Activated T-cell treated with anti-CD3 and anti-CD28 coated beads, Interleukin-2, amount 50 U/mL, for 72 hours (primary cell): Measurements from ENCODE around the gene SPAG9. TPM values are rescaled to one million over a fixed set of nuclear protein-coding genes. Genes with fewer than 3 reads are reported as not detected.

ENCODE experiments used
- ATAC-seq, 2 donors: fragments of 150-1000 bp; cut with Tn5 transposase; replicated peaks in 1 of 2; 2 replicates each; pipeline ENCODE4 v1.10.0; 2021; ENCODE audit warnings: moderate library complexity in 2 of 2, mild to moderate bottlenecking in 1 of 2
- DNase-seq, 2 donors: peaks; one replicate each; pipeline ENCODE4 v3.0.0; 2021 to 2022; ENCODE audit warnings: mixed read lengths in 1 of 2
- H3K27ac Mint-ChIP-seq: one replicate; pipeline ENCODE4 v1.8.0; 2022; ENCODE audit warnings: mild to moderate bottlenecking, moderate library complexity, mixed read lengths
- H3K27me3 Mint-ChIP-seq: one replicate; pipeline ENCODE4 v1.8.0; 2022; ENCODE audit warnings: low read depth, mixed read lengths
- H3K36me3 Mint-ChIP-seq, 2 donors: one replicate each; pipeline ENCODE4 v1.8.0; 2022; ENCODE audit warnings: mixed read lengths in 2 of 2, mild to moderate bottlenecking in 1 of 2; ENCODE audit not compliant: insufficient read depth in 2 of 2
- H3K4me1 Mint-ChIP-seq: one replicate; pipeline ENCODE4 v1.8.0; 2022; ENCODE audit warnings: low read depth, mixed read lengths
- H3K4me3 Mint-ChIP-seq, 2 donors: one replicate each; pipeline ENCODE4 v1.8.0; 2022; ENCODE audit warnings: mild to moderate bottlenecking in 2 of 2, mixed read lengths in 2 of 2, moderate library complexity in 2 of 2
- H3K9me3 Mint-ChIP-seq, 2 donors: one replicate each; pipeline ENCODE4 v1.8.0; 2022; ENCODE audit warnings: mixed read lengths in 2 of 2
- total RNA-seq, 2 donors: library from RNA; stranded (reverse); gene quantifications; one replicate each; pipeline ENCODE4 v1.2.3, GENCODE V29; 2022

The SPAG9 gene
- total RNA-seq, 2 donors from 2014 or later = 55.0 to 69.8 TPM

DNA sequence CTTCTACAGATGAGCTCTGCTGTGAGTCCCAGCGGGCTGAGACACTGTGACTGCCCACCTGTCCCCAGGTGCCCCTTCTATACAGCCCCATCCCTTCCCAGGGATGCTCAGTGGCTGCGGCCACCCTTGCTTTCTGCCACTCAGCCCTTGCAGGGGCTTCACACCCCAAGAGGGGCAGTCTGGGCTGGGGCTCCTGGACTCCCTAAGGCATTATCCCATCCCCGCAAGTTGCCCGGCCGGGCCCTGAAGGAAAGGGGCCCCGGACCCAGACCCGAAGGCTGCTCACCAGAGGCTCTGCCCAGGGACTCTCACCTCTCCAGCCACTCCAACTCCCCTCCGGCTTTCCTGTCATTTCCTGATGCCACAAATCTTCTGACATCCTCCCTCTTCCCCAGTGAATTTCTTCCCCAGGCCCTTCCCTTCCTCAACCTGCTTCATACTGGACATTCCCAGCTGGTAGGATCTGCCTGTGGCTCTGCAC is 166.0 kb downstream of the SPAG9 start:
- Mint-ChIP-seq H3K9me3 (no peaks in the 10 kb centered on the region), H3K4me3 (no peak overlapping the region), H3K4me1 (peaks cover 12% of the 10 kb centered on the region), H3K36me3 (no peaks in the 10 kb centered on the region), H3K27me3 (no peaks in the 10 kb centered on the region), H3K27ac (no peak overlapping the region)
- DNase-seq (no peak), ATAC-seq (no peak)

DNA sequence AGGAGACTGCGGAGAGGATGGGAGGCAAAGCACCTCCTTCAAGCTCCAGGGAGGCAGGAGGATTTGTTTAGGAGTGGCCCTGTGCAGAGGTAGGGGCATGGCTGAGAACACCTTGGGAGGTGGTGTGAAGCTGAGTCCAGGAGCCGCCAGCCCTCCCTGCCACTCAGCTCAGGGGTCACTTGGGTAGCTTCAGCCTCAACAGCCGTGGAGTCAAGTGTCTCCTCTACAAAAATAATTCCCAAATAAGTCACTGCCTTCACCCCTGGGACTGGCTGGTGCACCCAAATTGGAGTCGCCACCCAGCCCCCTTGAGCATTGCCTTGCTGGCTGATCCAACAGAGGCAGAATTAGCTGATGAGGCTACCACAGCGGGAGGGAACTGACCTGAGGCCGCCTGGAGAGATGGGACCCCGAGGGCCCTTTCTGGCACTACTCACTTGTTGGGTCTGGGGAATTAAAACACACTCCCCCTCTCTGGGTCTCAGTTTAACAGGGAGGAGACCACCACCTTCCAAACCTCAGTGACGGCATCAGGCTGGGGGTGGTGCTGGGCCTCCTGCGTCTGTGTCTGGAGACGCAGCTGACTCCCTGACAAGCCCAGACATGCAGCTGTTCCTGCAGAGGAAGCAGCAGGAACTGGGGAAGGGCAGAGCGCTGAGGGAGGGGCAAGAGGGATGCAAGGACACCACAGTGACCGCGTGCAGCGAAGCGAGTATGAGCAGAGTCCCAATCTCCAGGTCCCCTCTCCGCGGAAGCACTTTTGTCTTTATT is 166.7 kb downstream of the SPAG9 start:
- Mint-ChIP-seq H3K27me3 (no peaks in the 10 kb centered on the region), H3K27ac (no peak overlapping the region), H3K36me3 (no peaks in the 10 kb centered on the region), H3K4me3 (no peak overlapping the region), H3K4me1 (peaks cover 12% of the 10 kb centered on the region), H3K9me3 (no peaks in the 10 kb centered on the region)
- DNase-seq (no peak), ATAC-seq (no peak)

DNA sequence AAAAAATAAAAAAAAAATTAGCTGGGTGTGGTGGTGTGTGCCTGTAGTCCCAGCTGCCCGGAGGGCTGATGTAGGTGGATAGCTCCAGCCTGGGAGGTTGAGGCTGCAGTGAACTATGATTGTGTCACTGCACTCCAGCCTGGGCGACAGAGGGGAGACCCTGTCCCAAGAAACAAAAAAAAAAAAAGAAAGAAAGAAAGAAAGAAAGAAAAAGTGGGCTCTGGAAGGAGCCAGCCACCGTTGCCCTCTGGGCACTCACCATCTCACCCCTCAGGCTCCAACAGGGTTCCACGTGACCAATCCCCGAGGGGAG is 167.2 kb downstream of the SPAG9 start:
- H3K36me3 Mint-ChIP-seq = no peaks in the 10 kb centered on the region
- no peaks in the 10 kb centered on the region for H3K27me3 Mint-ChIP-seq
- DNase-seq = no peak
- H3K4me1 Mint-ChIP-seq = peaks cover 12% of the 10 kb centered on the region
- no peaks in the 10 kb centered on the region for H3K9me3 Mint-ChIP-seq
- ATAC-seq = no peak
- peak overlapping the region; percentile 65 for H3K27ac Mint-ChIP-seq
- no peak overlapping the region for H3K4me3 Mint-ChIP-seq

DNA sequence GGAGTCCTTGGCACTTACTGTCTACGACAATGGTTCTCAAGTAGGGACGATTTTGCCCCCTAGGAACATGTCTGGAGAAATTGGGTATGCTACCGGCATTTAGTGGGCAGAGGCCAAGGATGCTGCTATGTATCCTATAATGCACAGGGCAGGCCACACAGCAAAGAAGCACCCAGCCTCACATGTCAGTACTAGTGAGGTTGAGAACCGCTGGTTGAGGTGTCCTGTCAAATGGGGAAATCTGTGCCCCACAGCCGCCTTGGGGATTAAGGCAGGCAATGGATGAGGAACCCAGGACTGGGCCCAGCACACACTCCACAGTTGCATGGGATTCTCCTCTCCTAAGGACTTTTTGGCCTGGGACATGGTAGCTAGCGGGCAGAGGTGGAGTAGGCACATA is 167.8 kb downstream of the SPAG9 start:
- Mint-ChIP-seq H3K4me1 (peaks cover 12% of the 10 kb centered on the region), H3K9me3 (no peaks in the 10 kb centered on the region), H3K27me3 (no peaks in the 10 kb centered on the region), H3K36me3 (no peaks in the 10 kb centered on the region), H3K27ac (no peak overlapping the region), H3K4me3 (no peak overlapping the region)
- DNase-seq (no peak), ATAC-seq (no peak)

DNA sequence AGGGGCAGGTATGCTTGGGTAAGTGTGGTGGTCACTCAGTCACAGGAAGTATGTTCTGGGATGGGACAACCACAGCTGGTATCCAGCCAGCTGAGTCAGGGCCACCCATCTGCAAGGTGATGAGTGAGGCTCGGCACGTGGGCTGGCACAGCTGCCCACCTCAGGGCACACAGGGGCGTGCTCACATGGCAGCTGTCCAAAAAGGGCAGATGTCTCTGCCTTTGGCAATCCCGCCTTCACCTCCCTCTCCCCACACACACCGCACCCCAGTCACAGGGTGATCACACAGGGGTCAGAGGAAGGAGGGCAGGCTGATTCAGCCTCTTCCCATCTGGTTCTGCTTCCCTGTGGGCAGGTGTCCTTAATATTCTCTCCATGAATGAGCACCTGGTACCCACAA is 168.7 kb downstream of the SPAG9 start:
- H3K9me3 Mint-ChIP-seq = no peaks in the 10 kb centered on the region
- no peaks in the 10 kb centered on the region for H3K36me3 Mint-ChIP-seq
- peaks cover 12% of the 10 kb centered on the region for H3K4me1 Mint-ChIP-seq
- ATAC-seq = no peak
- H3K27ac Mint-ChIP-seq = no peak overlapping the region
- H3K4me3 Mint-ChIP-seq = no peak overlapping the region
- DNase-seq = no peak
- no peaks in the 10 kb centered on the region for H3K27me3 Mint-ChIP-seq

DNA sequence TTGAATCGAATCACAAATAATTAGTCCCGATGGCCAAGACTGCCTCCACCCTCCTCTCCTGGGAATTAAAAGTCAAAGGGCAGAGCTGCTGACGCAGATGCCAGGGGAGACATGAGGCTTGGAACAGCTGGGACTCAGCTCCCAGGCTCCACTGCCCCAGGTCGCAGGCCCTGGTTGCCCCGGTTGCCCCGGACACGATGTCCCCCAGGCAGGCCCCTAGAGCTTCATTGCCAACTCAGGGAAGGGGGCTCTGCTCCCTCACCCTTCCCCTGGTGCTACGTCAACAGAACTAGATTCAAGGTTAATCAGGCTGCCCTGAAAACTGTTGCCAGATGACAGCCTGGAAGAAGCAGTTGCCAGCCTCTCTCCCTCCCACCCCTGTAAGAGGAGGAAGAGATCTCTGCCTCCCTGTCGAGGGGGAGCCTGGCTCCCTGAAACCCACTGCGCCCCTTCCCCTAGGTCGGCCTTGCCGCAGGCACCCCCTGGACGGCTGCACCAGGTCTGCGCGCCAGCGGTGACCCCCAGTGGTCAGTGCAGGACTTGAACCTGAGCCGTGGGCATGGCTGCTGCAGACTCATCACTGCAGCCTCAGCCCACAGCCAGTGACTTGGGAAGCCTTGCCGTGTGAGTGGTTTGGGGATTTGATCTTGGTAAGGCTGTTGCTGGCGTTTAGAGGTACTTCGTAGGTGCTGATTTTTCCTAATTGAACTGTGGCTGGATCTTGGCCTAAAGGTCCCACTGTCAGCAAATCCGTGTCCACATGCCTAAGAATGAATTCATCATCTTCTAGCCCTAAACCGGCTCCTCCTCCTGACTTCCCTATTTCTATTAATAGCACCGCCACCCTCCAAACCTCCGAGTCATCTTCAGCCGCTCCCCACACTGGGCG is 170.4 kb downstream of the SPAG9 start:
- DNase-seq = peak; percentile 66 to 75
- H3K4me3 Mint-ChIP-seq = no peak overlapping the region
- no peaks in the 10 kb centered on the region for H3K9me3 Mint-ChIP-seq
- H3K36me3 Mint-ChIP-seq = no peaks in the 10 kb centered on the region
- H3K4me1 Mint-ChIP-seq = peaks cover 12% of the 10 kb centered on the region
- H3K27ac Mint-ChIP-seq = no peak overlapping the region
- peak; percentile 83 to 87 for ATAC-seq
- H3K27me3 Mint-ChIP-seq = no peaks in the 10 kb centered on the region

DNA sequence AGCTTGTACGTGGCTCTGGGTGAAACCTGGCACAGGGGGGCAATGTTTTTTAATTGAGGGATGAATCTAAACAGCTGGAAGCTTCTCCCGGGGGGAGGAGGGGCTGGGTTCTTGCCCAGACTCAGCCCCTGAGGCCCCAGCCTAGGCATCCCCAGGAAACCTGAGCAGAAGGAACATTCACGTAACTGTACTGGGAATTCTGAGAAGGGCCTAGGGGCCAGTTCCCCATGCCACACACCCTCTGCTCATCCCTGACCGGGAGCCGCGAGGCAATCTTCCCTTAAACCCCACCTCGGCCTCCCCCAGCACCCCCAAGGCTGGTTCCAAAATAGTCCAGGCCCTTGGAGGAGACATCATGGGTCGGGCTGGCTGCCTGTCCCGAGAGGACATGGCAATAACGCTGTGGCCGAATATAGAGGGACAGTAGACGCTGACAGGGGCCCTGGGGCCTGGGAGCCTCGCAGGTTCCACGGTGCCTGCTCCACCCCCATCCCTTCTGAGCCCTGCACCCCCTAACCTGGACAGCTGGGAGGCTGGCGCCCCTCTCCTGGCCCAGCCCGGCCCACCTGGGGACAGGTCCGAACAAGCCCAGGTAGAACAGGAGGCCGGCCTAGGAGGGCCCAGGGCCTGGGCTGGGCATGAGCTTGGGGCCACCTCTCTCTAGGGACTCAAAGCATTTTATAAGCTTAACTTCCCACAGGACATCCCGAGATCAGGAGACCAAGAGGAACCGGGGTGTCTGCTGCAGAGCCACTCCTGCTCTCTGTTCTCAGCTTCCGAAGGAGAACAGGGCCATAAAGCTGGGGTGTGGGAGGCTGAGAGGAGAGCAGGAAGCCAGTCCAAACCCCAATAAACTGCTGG is 171.3 kb downstream of the SPAG9 start:
- Mint-ChIP-seq H3K27me3 (no peaks in the 10 kb centered on the region), H3K36me3 (no peaks in the 10 kb centered on the region), H3K27ac (no peak overlapping the region), H3K4me3 (no peak overlapping the region), H3K4me1 (peaks cover 12% of the 10 kb centered on the region), H3K9me3 (no peaks in the 10 kb centered on the region)
- DNase-seq = no peak
- ATAC-seq = no peak

DNA sequence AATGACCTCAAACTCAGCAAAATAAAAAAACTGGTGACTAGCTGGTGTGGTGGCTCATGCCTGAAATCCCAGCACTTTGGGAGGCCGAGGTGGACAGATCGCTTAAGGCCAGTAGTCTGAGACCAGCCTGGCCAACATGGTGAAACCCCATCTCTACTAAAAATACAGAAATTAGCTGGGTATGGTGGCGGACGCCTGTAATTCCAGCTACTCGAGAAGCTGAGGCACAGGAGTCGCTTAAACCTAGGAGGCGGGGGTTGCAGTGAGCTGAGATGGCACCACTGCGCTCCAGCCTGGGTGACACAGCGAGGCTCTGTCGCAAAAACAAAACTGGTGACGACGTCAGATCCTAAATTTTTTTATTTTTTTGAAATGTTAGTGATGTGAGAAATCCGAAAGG is 172.0 kb downstream of the SPAG9 start:
- no peak overlapping the region for H3K4me3 Mint-ChIP-seq

DNA sequence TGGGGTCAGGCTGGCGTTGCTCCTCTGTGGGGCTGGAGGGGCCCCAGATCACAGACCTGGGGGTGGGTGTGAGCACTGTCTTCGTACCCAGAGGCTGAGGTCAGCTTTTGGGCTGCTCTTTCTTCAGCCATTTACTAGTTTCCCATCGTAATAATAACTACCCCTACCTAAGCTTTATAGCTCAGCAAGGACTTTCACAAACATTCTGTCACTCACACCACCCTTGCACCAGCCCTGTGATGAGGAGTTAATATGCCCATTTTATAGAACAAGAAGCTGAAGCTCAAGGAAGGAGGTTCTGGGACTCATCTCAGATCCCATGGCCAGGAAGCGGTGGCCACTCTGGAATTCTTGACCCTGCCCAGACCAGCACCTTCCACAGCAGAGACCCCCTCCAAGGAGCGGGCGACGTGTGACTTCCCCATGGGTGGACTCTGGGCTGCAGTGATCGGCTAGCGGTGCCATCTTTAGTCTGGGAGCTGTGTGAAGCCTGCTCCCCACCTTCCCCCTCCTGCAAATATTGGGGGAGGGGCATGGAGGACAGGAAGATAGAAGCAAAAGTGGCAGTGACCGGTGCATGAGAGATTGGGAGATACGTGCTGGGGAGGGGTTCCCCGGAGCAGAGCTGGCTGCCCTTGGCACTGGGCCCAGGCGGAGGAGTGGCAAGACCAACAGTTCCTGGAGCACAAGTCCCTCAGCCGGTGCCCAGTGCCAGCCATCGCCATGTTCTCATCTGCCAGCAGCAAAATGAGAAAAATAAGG is 172.7 kb downstream of the SPAG9 start:
- Mint-ChIP-seq H3K9me3 (no peaks in the 10 kb centered on the region), H3K4me3 (no peak overlapping the region), H3K4me1 (peaks cover 22% of the 10 kb centered on the region), H3K27me3 (no peaks in the 10 kb centered on the region), H3K36me3 (no peaks in the 10 kb centered on the region), H3K27ac (peak overlapping the region; percentile 59)
- no peak for ATAC-seq
- no peak for DNase-seq

More for the DNA sequence above, 172.0 kb downstream of the SPAG9 start:
- Mint-ChIP-seq H3K4me1 (peaks cover 15% of the 10 kb centered on the region), H3K27ac (peak overlapping the region; percentile 16), H3K36me3 (no peaks in the 10 kb centered on the region), H3K27me3 (no peaks in the 10 kb centered on the region), H3K9me3 (no peaks in the 10 kb centered on the region)
- DNase-seq = no peak
- no peak for ATAC-seq

DNA sequence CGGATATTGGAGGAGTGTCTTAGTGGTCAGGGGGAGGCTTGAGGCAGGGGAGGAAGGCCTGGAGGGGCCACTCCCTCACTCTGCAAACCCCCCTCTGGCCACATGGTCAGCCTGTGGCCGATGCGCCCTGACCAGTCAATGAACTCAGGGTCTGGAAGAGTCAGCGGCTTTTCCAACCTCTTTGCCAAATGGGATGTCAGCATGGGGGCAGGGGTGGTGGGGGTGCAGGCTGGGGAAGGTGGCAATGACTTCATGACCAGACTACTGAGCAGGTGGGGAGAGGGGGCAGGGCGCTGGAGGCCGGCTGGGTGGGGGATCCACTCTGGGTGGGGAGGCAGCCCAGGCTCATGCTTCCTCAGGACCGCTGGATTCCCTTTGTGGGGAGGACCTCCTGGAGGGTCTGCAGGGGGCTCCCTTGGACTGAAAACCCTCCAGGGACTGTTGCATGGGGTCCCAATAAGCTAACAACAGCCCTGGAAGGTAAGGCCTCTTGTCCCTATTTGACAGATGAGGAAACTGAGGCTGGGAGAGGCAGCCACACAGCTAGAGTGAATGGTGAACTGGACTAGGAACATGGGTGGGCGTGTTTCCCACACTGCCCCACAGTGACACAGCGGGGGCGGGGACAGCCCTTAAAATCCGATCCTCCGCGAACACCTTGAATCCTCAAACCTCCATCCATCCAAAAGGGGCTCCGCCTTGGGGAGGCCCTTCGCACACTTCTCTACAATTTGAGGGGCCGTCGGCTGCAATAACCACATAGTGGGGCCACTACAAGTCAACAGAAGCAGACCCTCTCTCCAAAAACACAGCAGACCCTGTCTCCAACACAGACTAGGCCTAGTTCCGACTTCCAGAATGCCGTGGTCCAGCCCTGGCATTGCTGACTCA is 173.5 kb downstream of the SPAG9 start:
- no peak for DNase-seq
- no peaks in the 10 kb centered on the region for H3K9me3 Mint-ChIP-seq
- H3K27me3 Mint-ChIP-seq = no peaks in the 10 kb centered on the region
- H3K4me1 Mint-ChIP-seq = peaks cover 30% of the 10 kb centered on the region
- no peak overlapping the region for H3K4me3 Mint-ChIP-seq
- H3K27ac Mint-ChIP-seq = peak overlapping the region; percentile 59
- ATAC-seq = no peak
- H3K36me3 Mint-ChIP-seq = no peaks in the 10 kb centered on the region

DNA sequence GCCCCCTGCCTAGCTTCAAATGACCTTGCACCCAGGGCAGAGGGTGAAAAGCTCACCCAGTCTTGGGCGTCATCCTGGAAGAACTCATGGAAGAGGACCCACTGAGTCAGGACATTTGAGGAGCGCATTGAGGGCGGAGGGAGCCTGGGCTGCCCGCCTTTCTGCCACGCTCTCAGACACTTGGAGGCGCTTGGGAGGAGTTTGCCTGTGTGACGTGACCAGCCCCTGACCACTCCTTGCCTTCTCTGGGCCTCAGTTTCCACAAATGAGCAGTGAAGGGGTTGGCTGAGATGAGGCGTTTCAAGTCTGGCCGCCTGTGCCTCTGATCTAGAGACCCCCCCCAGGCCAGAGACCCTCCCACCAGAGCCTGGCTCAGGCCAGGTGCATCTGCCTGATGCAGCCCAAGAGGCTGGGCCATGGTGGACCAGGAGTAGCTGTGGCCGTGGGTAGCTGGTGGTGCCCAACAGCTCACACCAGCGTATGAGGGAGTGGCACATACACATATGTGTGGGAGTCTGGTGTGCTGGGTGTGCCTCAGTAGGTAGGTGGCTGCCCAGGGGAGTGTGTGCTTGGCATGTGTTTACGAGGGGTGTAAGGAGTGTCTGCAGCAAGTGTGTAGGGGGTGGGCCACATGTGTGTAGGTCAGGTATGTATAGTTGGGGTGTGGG is 174.3 kb downstream of the SPAG9 start:
- H3K27me3 Mint-ChIP-seq = no peaks in the 10 kb centered on the region
- DNase-seq = no peak
- H3K36me3 Mint-ChIP-seq = no peaks in the 10 kb centered on the region
- H3K27ac Mint-ChIP-seq = no peak overlapping the region
- peaks cover 30% of the 10 kb centered on the region for H3K4me1 Mint-ChIP-seq
- ATAC-seq = no peak
- H3K9me3 Mint-ChIP-seq = no peaks in the 10 kb centered on the region
- H3K4me3 Mint-ChIP-seq = no peak overlapping the region
